ENCODE data around the gene SMPD4.
"Not testable (repeated sequence)": the region's sequence is repeated elsewhere in the genome, so short reads cannot be mapped to it uniquely, and the experiment has no call there.

SMPD4 gene

GRCh38 chr2:130165293-130166016, 15.9 kb downstream of the SMPD4 start:
- H3K4me3 ChIP-seq (ENCODE audit: low read length) = no peak overlapping the region
- DNase-seq (ENCODE audit: low read depth) = no peak
- no peak for TF ChIP-seq CTCF (conservative IDR thresholded peaks at IDR 0.05; ENCODE audit: low read length)

- no peak for TF ChIP-seq CTCF (conservative IDR thresholded peaks at IDR 0.05; ENCODE audit: low read length)
- DNase-seq (ENCODE audit: low read depth) = no peak
- no peak overlapping the region for H3K4me3 ChIP-seq (ENCODE audit: low read length)
Observed at GRCh38 chr2:130162968-130163367, 18.4 kb downstream of the SMPD4 start.

- not testable (repeated sequence) for H3K4me3 ChIP-seq (ENCODE audit: low read length); DNase-seq (ENCODE audit: low read depth)
Observed at GRCh38 chr2:130162486-130162885, 18.9 kb downstream of the SMPD4 start.

DNA sequence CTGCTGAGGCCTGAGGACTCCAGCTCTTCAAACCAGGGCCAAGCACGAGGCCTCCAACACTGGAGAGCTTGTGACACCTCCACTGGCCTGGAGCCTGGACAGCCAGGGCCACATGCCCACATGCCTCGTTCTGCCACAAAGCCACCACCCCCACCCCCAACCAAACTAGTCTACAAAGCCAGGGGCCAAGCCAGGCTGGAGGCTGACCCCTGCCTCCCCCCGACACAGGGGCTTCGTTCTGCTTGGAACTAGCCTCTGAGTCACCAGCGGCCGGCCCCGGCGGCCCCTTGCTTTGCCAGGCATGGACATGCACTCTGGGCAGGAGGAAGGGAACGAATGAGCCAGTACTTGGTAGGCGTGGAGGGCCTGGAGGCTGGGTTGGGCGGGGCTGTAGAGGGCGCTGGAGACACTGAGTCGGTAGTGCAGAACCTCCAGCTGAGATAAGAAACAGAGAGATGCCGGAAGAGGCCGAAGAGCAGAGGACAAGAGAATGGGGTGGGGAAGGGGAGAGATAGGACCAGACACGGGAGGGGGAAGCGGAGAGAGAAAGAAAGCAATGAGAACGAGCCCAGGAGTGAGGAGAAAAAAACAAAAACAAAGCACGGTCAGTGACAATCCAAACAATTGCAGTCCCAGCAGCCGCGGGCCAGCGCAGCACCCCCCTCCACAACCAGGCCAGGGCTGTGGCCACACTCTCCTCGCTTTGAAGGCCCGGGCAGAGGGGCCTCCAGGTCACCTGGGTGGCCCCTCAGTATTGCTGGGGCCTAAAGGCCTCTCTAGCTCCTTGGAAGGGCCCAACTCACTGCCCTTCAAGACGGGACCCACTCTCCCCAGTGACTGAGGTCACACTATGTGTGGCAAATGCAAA, 20.3 kb downstream of the SMPD4 start:
- not testable (repeated sequence) for H3K4me3 ChIP-seq (ENCODE audit: low read length); DNase-seq (ENCODE audit: low read depth)

GRCh38 chr2:130160131-130160530, 21.3 kb downstream of the SMPD4 start:
- no peak for DNase-seq (ENCODE audit: low read depth)
- no peak for TF ChIP-seq CTCF (conservative IDR thresholded peaks at IDR 0.05; ENCODE audit: low read length)

DNA sequence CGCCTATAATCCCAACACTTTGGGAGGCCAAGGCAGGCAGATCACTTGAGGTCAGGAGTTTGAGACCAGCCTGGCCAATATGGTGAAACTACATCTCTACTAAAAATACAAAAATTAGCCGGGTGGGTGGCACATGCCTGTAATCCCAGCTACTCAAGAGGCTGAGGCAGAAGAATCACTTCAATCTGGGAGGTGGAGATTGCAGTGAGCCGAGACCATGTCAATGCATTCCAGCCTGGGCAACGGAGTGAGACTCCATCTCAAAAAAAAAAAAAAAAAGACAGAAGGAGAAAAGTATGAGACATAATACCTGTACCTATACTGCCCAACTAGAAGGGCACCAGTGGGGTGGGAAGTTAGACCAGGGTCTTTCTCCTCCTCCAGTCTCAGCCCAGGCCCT, 22.0 kb downstream of the SMPD4 start:
- H3K4me3 ChIP-seq (ENCODE audit: low read length); DNase-seq (ENCODE audit: low read depth): not testable (repeated sequence)

More at GRCh38 chr2:130160131-130160530, 21.3 kb downstream of the SMPD4 start:
- no peak overlapping the region for H3K4me3 ChIP-seq (ENCODE audit: low read length)

DNA sequence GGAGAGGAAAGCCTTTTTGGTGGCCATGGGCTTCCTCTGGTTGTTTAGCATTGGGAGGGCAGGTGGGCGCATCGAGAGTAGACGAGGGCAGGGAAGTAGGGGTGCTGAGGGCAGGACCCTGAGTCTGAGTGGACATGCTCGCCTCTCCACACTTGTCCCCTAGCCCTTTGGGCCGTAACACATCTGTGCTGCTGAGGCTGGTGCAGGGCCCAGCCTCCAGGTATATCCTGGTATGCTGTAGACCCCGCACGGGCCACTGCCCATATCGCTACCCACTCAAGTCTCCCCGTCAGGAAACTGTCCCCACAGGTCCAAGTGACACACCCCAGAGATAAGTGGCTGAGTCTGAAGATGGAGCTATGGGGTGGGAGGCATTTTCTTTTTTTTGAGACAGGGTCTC, 22.8 kb downstream of the SMPD4 start:
- TF ChIP-seq CTCF (conservative IDR thresholded peaks at IDR 0.05; ENCODE audit: low read length) = no peak
- no peak for DNase-seq (ENCODE audit: low read depth)
- no peak overlapping the region for H3K4me3 ChIP-seq (ENCODE audit: low read length)

GRCh38 chr2:130157825-130158514, 23.4 kb downstream of the SMPD4 start:
- not testable (repeated sequence) for DNase-seq (ENCODE audit: low read depth)

GRCh38 chr2:130157354-130157753, 24.0 kb downstream of the SMPD4 start:
- DNase-seq (ENCODE audit: low read depth) = peak; percentile 4
- H3K4me3 ChIP-seq (ENCODE audit: low read length) = not testable (repeated sequence)

More at GRCh38 chr2:130157825-130158514, 23.4 kb downstream of the SMPD4 start:
- H3K4me3 ChIP-seq (ENCODE audit: low read length) = not testable (repeated sequence)
